H1 (cell line): ENCODE measurements around the gene NAIF1.

Experiments
- ATF3 ChIP-seq: IDR thresholded peaks from 2 replicates; pipeline ENCODE4 v1.6.1; 2011; ENCODE audit warnings: low read depth, mild to moderate bottlenecking, low read length; ENCODE audit not compliant: insufficient read depth
- BACH1 ChIP-seq: IDR thresholded peaks from 2 replicates; pipeline ENCODE4 v1.6.1; 2012; ENCODE audit warnings: low read length, improper control_type of control experiment
- CTCF ChIP-seq, 3 experiments: IDR thresholded peaks; 1 replicate in 2 of 3; 2 replicates in 1 of 3; pipeline versions ENCODE4 v1.5.1 to v1.6.1; 2011; ENCODE audit warnings: low read length in 3 of 3, mild to moderate bottlenecking in 3 of 3, inconsistent platforms in 2 of 3, low read depth in 1 of 3, moderate library complexity in 1 of 3; ENCODE audit not compliant: insufficient read depth in 1 of 3; ENCODE audit errors: control extremely low read depth in 1 of 3
- EZH2 ChIP-seq: fragments of 200-600 bp; sonication (generic); IDR thresholded peaks from 2 replicates; pipeline ENCODE4 v1.7.1; 2012; ENCODE audit warnings: low read depth, mild to moderate bottlenecking, moderate library complexity, low read length, inconsistent platforms; ENCODE audit not compliant: severe bottlenecking
- FOSL1 ChIP-seq: IDR thresholded peaks from 2 replicates; pipeline ENCODE4 v1.6.1; 2011; ENCODE audit warnings: mild to moderate bottlenecking, low read depth, low read length, moderate library complexity; ENCODE audit not compliant: insufficient read depth
- GABPA ChIP-seq: IDR thresholded peaks from 2 replicates; pipeline ENCODE4 v1.6.1; 2011; ENCODE audit warnings: mild to moderate bottlenecking, low read length, moderate library complexity, borderline replicate concordance; ENCODE audit not compliant: insufficient read depth
- NRF1 ChIP-seq: IDR thresholded peaks from 2 replicates; pipeline ENCODE4 v1.6.1; 2011; ENCODE audit warnings: mild to moderate bottlenecking, low read depth, low read length, improper control_type of control experiment
- PHF8 ChIP-seq: fragments of 200-600 bp; sonication (generic); conservative IDR thresholded peaks from 2 replicates; pipeline ENCODE4 v1.7.1; 2012; ENCODE audit warnings: low read depth, mild to moderate bottlenecking, inconsistent platforms, low read length, moderate library complexity
- POLR2A ChIP-seq, 2 experiments: IDR thresholded peaks; 1 replicate in 1 of 2; 2 replicates in 1 of 2; pipeline ENCODE4 v1.6.1; 2011; ENCODE audit warnings: low read depth in 2 of 2, low read length in 2 of 2, mild to moderate bottlenecking in 2 of 2; ENCODE audit errors: control extremely low read depth in 1 of 2
- POLR2AphosphoS5 ChIP-seq: IDR thresholded peaks from 2 replicates; pipeline ENCODE4 v1.6.1; 2011; ENCODE audit warnings: low read depth, low read length
- RBBP5 ChIP-seq: IDR thresholded peaks from 2 replicates; pipeline ENCODE4 v1.7.1; 2012; ENCODE audit warnings: low read depth, mild to moderate bottlenecking, inconsistent platforms, low read length, moderate library complexity, borderline replicate concordance
- USF2 ChIP-seq: IDR thresholded peaks from 2 replicates; pipeline ENCODE4 v1.6.1; 2011; ENCODE audit warnings: low read length, improper control_type of control experiment

GRCh38 chr9:128020692-128021091 lies 46.4 kb downstream of the NAIF1 start:
- no peak for TF ChIP-seq RBBP5
- no peak for TF ChIP-seq BACH1
- no peak for TF ChIP-seq GABPA
- TF ChIP-seq CTCF (IDR thresholded peaks at IDR 0.05; ENCODE audit: control extremely low read depth in 1 of 3, insufficient read depth in 1 of 3, low read depth in 1 of 3, low read length in 3 of 3), result peak; percentile 32 to 67 (median 62)
- no peak for TF ChIP-seq POLR2A (IDR thresholded peaks at IDR 0.05; ENCODE audit: control extremely low read depth in 1 of 2, low read depth in 2 of 2, low read length in 2 of 2)
- no peak for TF ChIP-seq ATF3
- TF ChIP-seq PHF8, result no peak
- TF ChIP-seq USF2, result no peak
- TF ChIP-seq FOSL1, result no peak
- no peak for TF ChIP-seq POLR2AphosphoS5
- TF ChIP-seq EZH2, result no peak
- TF ChIP-seq NRF1, result no peak
